ENCODE data around the gene IMPA2.

DNA sequence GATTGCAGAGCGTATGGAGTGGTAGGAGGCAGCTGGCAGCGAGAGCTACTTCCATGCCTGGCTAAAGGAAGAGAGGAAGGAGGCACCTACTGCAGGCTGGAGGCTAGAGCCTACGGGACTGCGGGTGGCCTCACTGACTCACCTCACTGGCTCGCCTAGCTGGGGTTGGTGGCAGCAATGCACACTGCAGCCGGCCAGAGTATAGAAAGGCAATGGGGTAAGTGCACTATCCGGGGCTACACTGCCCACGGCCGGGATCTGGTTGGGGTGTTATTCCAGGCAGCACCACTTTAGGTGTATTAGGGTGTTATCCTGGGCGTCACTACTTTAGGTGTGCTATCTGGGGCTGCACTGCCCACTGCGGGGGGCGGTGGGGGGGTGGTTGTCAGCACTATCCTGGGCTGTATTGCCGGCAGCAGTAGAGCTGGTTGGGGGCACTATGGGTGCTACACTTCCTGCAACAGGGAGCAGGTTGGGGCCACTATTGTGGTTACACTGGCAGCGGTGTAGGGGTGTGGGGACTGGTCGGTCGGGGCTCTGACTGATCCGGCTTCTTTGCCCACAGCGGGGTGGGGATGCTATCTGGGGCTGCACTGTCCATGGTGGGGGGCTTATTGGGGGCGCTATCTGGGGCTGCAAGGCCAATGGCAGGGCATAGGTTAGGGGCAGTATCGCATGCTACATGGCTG lies 79.0 kb downstream of the IMPA2 start:
- TF ChIP-seq, protein P1, sequence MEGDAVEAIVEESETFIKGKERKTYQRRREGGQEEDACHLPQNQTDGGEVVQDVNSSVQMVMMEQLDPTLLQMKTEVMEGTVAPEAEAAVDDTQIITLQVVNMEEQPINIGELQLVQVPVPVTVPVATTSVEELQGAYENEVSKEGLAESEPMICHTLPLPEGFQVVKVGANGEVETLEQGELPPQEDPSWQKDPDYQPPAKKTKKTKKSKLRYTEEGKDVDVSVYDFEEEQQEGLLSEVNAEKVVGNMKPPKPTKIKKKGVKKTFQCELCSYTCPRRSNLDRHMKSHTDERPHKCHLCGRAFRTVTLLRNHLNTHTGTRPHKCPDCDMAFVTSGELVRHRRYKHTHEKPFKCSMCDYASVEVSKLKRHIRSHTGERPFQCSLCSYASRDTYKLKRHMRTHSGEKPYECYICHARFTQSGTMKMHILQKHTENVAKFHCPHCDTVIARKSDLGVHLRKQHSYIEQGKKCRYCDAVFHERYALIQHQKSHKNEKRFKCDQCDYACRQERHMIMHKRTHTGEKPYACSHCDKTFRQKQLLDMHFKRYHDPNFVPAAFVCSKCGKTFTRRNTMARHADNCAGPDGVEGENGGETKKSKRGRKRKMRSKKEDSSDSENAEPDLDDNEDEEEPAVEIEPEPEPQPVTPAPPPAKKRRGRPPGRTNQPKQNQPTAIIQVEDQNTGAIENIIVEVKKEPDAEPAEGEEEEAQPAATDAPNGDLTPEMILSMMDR (IDR thresholded peaks at IDR 0.05), result no peak
- TF ChIP-seq EZH2 (IDR thresholded peaks at IDR 0.05) (no peak), EZH2phosphoT487 (IDR thresholded peaks at IDR 0.05) (no peak)

Measured in neural progenitor cell (in vitro differentiated cells).